Spinal cord (tissue), 10 donors: ENCODE results near the gene DOCK1. TPM values are rescaled to one million over a fixed set of nuclear protein-coding genes. Genes with fewer than 3 reads are reported as not detected.

Experiments
- DNase-seq, 6 donors: peaks; one replicate each; pipeline versions ENCODE4 v3.0.0 to v3.0.0-alpha.2; 2013 to 2015; ENCODE audit warnings: low spot score in 6 of 6, low read depth in 4 of 6
- H3K27ac ChIP-seq: one replicate; pipeline ENCODE4 v1.5.1; 2013; ENCODE audit warnings: low read depth, low read length, control low read depth
- H3K27me3 ChIP-seq: one replicate; pipeline ENCODE4 v1.6.1; 2013; ENCODE audit warnings: low read length; ENCODE audit not compliant: control insufficient read depth, insufficient read depth
- H3K36me3 ChIP-seq: one replicate; pipeline ENCODE4 v1.6.1; 2013; ENCODE audit warnings: low read length; ENCODE audit not compliant: control insufficient read depth, insufficient read depth
- H3K4me1 ChIP-seq: one replicate; pipeline ENCODE4 v1.6.1; 2013; ENCODE audit warnings: low read length; ENCODE audit not compliant: control insufficient read depth, insufficient read depth
- H3K4me3 ChIP-seq: one replicate; pipeline ENCODE4 v1.5.1; 2013; ENCODE audit warnings: low read depth, low read length, control low read depth
- H3K9me3 ChIP-seq: one replicate; pipeline ENCODE4 v1.6.1; 2013; ENCODE audit warnings: low read length; ENCODE audit not compliant: control insufficient read depth, insufficient read depth
- WGBS: methylation state at CpG from one replicate; pipeline ENCODE4 v1.1.5; 2013; ENCODE audit warnings: missing lambda C conversion rate; ENCODE audit not compliant: insufficient coverage; 5-methylcytosine and 5-hydroxymethylcytosine counted together
- polyA plus RNA-seq, 2 donors: library from polyadenylated mRNA; unstranded; fragments of 120-200 nt; gene quantifications; one replicate each; pipeline ENCODE4 v1.2.1, GENCODE V29; 2013; ENCODE audit not compliant: insufficient read length in 2 of 2
- total RNA-seq, 2 donors: library from RNA; depleted of rRNA in 1 of 2; stranded (reverse); fragments of 120-200 nt in 1 of 2; fragments of >200 nt in 1 of 2; gene quantifications; one replicate each; pipeline versions ENCODE4 v1.2.3 to v1.2.4, GENCODE V29; 2013 to 2014
- donor health status: healthy.

The DOCK1 gene
- total and polyA plus RNA-seq, 4 donors, result 31.3 to 74.1 (median 50.3) TPM

- DNase-seq, result no peak
- Histone ChIP-seq H3K27ac (no peak overlapping the region), H3K4me1 (no peaks in the 10 kb centered on the region), H3K27me3 (no peaks in the 10 kb centered on the region), H3K36me3 (peaks cover 8% of the 10 kb centered on the region), H3K9me3 (no peaks in the 10 kb centered on the region), H3K4me3 (no peak overlapping the region)
- WGBS, result 64% methylated on average over 2 of the region's 4 CpGs
Observed at GRCh38 chr10:127405221-127405620, 500.0 kb downstream of the DOCK1 start.

- 98% methylated on average over 10 of the region's 12 CpGs for WGBS
Observed at GRCh38 chr10:127406018-127406550, 500.9 kb downstream of the DOCK1 start.

GRCh38 chr10:127407551-127407950 is 502.3 kb downstream of the DOCK1 start:
- H3K27ac ChIP-seq, result no peak overlapping the region
- 91% methylated on average over 4 of the region's 6 CpGs for WGBS
- no peak for DNase-seq
- no peak overlapping the region for H3K4me3 ChIP-seq
- no peaks in the 10 kb centered on the region for H3K9me3 ChIP-seq
- no peaks in the 10 kb centered on the region for H3K4me1 ChIP-seq
- H3K27me3 ChIP-seq, result no peaks in the 10 kb centered on the region
- peaks cover 8% of the 10 kb centered on the region for H3K36me3 ChIP-seq

More at GRCh38 chr10:127406018-127406550, 500.9 kb downstream of the DOCK1 start:
- no peak overlapping the region for H3K4me3 ChIP-seq
- no peaks in the 10 kb centered on the region for H3K4me1 ChIP-seq
- H3K27ac ChIP-seq, result no peak overlapping the region
- H3K9me3 ChIP-seq, result no peaks in the 10 kb centered on the region
- no peaks in the 10 kb centered on the region for H3K27me3 ChIP-seq
- DNase-seq, result no peak
- peaks cover 10% of the 10 kb centered on the region for H3K36me3 ChIP-seq

- Histone ChIP-seq H3K9me3 (no peaks in the 10 kb centered on the region), H3K36me3 (peaks cover 9% of the 10 kb centered on the region), H3K27me3 (no peaks in the 10 kb centered on the region), H3K4me1 (no peaks in the 10 kb centered on the region), H3K4me3 (no peak overlapping the region), H3K27ac (no peak overlapping the region)
- no peak for DNase-seq
- 93% methylated on average over 11 of the region's 15 CpGs for WGBS
Observed at GRCh38 chr10:127408112-127408710, 503.0 kb downstream of the DOCK1 start.

- Histone ChIP-seq H3K4me1 (no peaks in the 10 kb centered on the region), H3K27ac (no peak overlapping the region), H3K36me3 (peaks cover 12% of the 10 kb centered on the region), H3K4me3 (no peak overlapping the region), H3K27me3 (no peaks in the 10 kb centered on the region), H3K9me3 (no peaks in the 10 kb centered on the region)
- no peak for DNase-seq
- WGBS, result 100% methylated on average over 2 of the region's 9 CpGs
Observed at GRCh38 chr10:127408733-127409132, 503.5 kb downstream of the DOCK1 start.

GRCh38 chr10:127410030-127410429 is 504.8 kb downstream of the DOCK1 start:
- H3K27me3 ChIP-seq, result no peaks in the 10 kb centered on the region
- WGBS, result 100% methylated on average over 3 of the region's 9 CpGs
- DNase-seq, result no peak

GRCh38 chr10:127411062-127411461 is 505.8 kb downstream of the DOCK1 start:
- 97% methylated on average over 10 of the region's 10 CpGs for WGBS
- Histone ChIP-seq H3K9me3 (no peaks in the 10 kb centered on the region), H3K27ac (no peak overlapping the region), H3K36me3 (peaks cover 10% of the 10 kb centered on the region), H3K27me3 (no peaks in the 10 kb centered on the region), H3K4me1 (peaks cover 4% of the 10 kb centered on the region), H3K4me3 (no peak overlapping the region)
- no peak for DNase-seq

More at GRCh38 chr10:127410030-127410429, 504.8 kb downstream of the DOCK1 start:
- Histone ChIP-seq H3K36me3 (peaks cover 12% of the 10 kb centered on the region), H3K9me3 (no peaks in the 10 kb centered on the region), H3K4me3 (no peak overlapping the region), H3K27ac (no peak overlapping the region), H3K4me1 (no peaks in the 10 kb centered on the region)

GRCh38 chr10:127413326-127413725 is 508.1 kb downstream of the DOCK1 start:
- H3K9me3 ChIP-seq, result no peaks in the 10 kb centered on the region
- WGBS, result 95% methylated on average over 11 of the region's 11 CpGs
- no peak for DNase-seq
- H3K4me1 ChIP-seq, result peaks cover 7% of the 10 kb centered on the region
- peaks cover 19% of the 10 kb centered on the region for H3K36me3 ChIP-seq
- no peak overlapping the region for H3K4me3 ChIP-seq
- H3K27ac ChIP-seq, result no peak overlapping the region
- no peaks in the 10 kb centered on the region for H3K27me3 ChIP-seq

GRCh38 chr10:127414024-127414423 is 508.8 kb downstream of the DOCK1 start:
- Histone ChIP-seq H3K27ac (no peak overlapping the region), H3K36me3 (peaks cover 23% of the 10 kb centered on the region), H3K4me3 (no peak overlapping the region), H3K27me3 (no peaks in the 10 kb centered on the region), H3K4me1 (peaks cover 7% of the 10 kb centered on the region), H3K9me3 (no peaks in the 10 kb centered on the region)
- no peak for DNase-seq
- WGBS, result 87% methylated on average over 6 of the region's 9 CpGs

DNA sequence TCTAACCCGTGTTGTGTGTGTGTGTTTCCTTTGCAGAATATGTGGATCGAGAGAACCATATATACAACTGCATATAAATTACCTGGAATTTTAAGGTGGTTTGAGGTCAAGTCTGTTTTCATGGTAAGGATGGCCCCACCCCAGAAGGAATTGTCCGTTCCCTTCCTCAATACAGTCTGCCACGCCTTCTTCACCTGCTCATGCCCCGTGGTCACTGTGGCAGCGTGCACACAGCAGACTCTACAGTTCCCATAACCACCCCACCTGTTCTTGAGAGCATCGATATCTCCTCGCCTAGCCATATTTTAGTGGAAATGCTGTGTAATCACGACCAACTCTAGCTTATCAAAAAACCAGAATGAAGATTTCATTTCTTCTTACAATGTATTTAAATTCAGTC is 509.9 kb downstream of the DOCK1 start:
- H3K4me1 ChIP-seq, result peaks cover 7% of the 10 kb centered on the region
- H3K36me3 ChIP-seq, result peaks cover 32% of the 10 kb centered on the region
- DNase-seq, result no peak
- no peak overlapping the region for H3K4me3 ChIP-seq
- no peaks in the 10 kb centered on the region for H3K9me3 ChIP-seq
- H3K27ac ChIP-seq, result no peak overlapping the region
- no peaks in the 10 kb centered on the region for H3K27me3 ChIP-seq
- WGBS, result 81% methylated on average over 6 of the region's 9 CpGs
